T-helper 2 cell (primary cell): ENCODE results near the gene SLC24A3.

ENCODE experiments used
- DNase-seq, 5 experiments: peaks; one replicate each; pipeline versions ENCODE4 v3.0.0 to v3.0.0-alpha.2; 2012 to 2022

Gene SLC24A3

DNA sequence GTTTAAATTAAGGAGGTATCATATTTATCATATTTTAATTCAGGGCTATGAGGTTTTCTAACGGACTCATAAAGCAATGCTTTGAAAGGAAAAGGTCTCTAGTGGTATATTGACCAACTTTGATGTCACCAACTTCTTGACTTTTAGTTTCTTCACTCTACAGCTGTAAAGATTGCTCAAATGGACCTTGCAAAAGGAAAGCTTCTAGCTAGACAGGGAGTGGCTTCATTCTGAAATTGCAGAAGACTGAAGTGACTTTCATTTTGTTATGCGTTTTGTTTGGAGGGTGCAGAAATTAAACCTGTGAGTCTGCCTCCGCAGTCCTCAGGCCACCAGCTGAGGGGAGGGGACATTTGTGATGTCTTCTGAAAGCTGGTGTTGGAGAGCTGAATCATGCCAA lies 95.7 kb downstream of the SLC24A3 start:
- DNase-seq = no peak

DNA sequence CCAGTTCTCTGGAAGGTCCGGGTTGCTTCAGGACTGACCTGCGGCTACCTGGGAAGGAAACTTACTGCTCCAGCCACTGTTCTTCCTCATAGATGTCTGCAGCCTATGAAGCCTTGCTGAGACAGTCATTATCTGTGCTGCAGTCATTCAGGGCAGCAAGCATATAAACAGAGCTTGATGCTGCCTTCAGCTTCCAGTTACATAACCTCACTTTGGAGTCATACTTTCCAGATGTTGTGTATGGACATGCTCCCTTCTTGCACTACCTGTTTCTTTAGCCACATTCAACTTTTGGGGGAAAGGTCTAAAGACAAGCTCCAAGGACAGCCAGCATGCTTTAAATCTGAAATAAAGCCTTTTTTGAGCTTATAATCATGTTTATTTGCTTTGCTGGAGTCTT lies 98.1 kb downstream of the SLC24A3 start:
- no peak for DNase-seq

- no peak for DNase-seq
Observed at GRCh38 chr20:19313342-19314069, 101.1 kb downstream of the SLC24A3 start.

- no peak for DNase-seq
Observed at GRCh38 chr20:19314621-19315020, 102.2 kb downstream of the SLC24A3 start.

DNA sequence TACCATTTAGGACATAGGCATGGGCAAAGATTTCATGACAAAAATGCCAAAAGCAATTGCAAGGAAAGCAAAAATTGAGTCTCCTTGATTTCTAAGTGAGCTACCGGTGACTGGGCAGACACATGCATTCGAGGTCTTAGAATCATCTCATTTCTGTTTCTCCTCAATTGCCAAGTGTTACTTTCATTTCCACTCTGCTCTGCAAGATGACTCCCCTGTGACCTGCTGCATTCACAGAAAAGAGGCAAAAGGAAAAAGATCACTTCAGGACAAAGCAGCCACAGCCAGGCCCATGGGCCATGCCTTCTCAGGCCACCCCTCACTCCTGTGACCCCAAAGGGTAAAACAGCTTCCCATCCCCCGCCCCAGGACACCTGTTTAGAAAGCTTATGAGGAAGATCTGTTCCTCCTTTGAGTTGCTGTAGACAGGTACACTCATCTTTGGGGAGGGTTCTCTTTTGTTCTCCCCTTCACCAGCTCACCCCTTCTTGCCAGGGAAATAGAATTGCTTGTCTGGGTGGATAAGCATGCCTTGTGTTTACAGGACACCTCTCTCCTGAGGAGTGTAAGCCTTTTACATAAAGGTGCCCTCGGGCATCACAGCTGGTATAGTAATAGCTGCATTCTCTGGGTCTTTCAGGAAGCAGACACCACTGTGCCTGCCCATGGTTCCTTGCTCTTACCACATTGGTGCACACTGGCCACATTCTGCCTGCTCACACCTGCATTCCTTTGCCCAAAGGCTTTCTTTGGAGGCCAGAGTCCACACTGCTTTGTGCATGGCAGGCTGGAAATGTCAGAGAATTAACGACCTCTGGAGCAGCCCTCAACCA lies 105.0 kb downstream of the SLC24A3 start:
- no peak for DNase-seq

DNA sequence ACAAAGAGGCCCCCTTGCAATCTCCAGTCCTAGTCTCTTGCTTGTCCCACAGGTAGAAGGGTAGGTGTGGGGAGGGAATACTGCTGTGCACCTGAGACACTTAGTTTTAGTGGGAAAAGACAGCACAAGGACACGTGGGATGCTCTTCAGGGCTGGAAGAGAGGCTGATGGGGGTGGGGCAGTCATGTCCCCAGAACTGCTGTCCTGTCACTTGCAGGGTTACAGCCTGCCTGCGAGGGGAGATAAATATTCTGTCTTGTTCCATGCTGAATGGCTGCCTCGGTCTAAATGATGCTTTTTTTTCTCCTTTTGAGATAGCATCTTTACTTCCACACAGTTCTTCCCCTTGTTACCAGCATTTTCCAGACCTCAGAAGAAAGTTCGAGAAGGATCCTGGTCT lies 106.2 kb downstream of the SLC24A3 start:
- no peak for DNase-seq

DNA sequence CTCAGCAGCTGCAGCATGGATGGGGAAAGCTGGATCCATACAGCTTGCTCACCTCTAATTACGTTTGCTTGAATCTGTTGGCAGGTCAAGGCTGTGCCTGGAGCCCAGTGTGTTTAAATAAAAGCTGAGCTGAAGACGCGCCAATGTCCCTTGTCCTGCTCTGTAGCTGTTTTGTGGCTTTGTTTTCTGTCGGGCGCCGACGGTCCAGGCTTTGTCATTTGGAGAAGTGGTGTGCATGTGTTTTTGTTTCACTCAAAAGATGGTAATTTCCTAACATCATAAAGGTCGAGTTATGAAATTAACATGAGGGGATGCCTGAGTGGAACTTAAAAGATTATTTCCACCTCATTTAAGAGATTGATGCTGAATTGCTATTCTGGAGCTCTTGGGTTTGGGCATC lies 107.6 kb downstream of the SLC24A3 start:
- DNase-seq = no peak

- no peak for DNase-seq
Observed at GRCh38 chr20:19321176-19321575, 108.7 kb downstream of the SLC24A3 start.

DNA sequence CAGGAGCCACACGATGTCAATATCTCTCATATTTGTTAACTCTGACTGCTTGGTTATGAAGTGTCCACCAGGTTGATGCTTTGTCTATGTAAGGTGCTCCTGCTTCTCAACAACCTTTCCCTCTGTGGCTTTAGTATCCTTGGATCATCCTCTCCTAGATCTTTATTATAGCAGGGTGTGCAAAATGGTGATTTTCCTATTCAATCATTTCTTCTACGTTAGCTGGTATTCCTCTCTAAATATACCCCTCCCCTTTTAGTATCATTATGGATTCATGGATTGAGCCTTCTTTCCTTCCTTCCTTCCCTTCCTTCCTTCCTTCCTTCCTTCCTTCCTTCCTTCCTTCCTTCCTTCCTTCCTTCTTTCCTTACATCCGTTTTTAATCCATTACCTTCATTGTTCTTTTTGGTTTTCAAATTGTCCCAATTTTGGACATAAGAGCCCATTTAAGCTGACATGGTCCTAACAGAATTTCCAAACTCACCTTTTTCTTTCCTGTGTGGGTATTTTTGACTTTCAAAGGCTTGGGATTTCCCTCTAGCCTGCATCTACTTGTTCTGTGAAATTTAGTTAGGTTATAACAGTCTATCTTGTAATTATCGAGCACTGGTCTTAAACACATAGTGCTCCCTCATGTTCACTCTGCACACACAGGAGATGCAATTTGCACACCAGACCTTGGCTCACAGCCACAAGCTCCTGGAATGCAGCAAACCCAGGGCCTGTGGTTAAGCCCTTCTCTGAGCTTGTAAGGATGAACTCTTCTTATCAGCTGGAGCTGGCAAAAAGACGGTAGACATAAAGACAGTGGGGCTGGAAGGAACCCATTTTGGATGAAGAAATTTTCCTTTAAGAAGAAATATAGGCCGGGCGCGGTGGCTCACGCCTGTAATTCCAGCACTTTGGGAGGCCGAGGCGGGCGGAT lies 109.9 kb downstream of the SLC24A3 start:
- DNase-seq = no peak

DNA sequence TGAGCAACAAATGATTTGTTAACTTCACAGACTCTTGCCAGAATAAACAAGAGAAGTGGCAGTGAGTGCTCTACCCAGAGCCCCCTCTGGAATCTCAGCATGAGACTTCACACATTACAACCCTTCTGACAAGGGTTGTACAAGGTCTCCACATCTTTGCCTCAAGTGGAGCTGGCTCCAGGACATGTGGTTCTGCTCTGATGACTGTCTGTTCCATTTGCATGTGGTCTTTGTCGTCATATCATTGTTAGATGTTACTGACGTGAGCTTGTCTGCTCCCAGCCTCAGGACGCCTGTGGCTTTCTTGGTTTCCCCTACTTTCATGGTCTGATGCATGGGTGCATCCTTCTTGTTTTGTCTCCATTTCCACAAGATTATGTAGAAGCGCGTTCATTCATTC lies 115.0 kb downstream of the SLC24A3 start:
- peak in 1 of 5 experiments; percentile 9 for DNase-seq

GRCh38 chr20:19328676-19329075 lies 116.2 kb downstream of the SLC24A3 start:
- DNase-seq = no peak

GRCh38 chr20:19330038-19330437 lies 117.6 kb downstream of the SLC24A3 start:
- DNase-seq = no peak

- no peak for DNase-seq
Observed at GRCh38 chr20:19330731-19331130, 118.3 kb downstream of the SLC24A3 start.

DNA sequence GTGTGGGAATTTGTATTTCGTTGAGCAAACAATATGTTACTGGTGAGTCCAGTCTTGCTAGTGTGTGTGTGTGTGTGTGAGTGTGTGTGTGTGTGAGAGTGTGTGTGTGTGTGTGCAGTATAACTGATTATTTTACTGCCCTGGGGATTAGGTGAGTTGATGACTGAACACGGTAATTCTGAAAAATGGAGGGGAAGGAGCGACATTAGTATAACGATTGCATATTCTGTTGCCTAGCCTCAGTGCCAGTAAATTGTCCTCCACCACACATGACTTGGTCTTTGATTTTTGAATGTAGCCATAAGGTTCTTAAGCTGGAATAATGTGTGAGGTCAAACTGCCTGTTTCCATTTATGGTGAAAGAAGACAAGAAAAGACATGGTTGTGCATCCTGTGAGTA lies 121.1 kb downstream of the SLC24A3 start:
- no peak for DNase-seq

- no peak for DNase-seq
Observed at GRCh38 chr20:19335341-19335740, 122.9 kb downstream of the SLC24A3 start.

GRCh38 chr20:19335916-19336315 lies 123.5 kb downstream of the SLC24A3 start:
- DNase-seq = no peak

DNA sequence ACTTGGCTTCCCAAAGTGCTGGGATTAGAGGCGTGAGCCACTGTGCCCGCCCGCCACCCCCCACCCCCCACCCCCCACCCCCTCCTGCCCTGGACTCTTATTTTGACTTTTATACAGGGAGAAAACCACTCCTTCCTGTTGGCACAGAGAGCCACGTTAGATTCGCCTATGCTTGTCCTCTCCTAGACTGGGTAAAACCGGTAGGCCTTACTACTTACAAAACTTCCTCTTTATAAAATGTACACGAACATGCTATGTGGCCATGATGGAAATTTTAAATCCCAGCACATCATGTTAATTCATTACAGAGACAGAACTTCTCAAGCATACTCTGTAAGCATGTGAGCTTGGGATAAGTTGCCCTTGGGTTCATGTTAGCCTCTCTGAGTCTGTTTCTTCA lies 124.2 kb downstream of the SLC24A3 start:
- no peak for DNase-seq

- no peak for DNase-seq
Observed at GRCh38 chr20:19338380-19338779, 125.9 kb downstream of the SLC24A3 start.

DNA sequence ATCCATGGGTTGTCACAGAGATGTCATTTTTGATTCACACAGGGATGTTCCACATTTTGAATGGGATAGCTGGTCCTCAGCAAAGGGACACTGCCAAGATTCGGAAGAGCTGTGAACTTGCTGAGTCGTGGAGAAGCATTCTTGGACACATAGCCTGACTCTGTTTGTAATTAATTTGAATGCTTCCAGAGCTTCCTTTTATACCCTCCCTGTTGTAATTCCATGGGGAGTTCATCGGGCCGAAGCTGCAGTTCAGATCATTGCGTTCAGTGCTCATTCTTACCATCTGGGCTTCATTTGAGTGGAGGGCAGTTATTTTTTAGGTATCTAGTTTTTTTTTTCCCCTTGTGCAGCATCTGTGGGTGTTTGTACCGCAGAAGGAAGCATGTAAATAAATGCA lies 126.5 kb downstream of the SLC24A3 start:
- no peak for DNase-seq

DNA sequence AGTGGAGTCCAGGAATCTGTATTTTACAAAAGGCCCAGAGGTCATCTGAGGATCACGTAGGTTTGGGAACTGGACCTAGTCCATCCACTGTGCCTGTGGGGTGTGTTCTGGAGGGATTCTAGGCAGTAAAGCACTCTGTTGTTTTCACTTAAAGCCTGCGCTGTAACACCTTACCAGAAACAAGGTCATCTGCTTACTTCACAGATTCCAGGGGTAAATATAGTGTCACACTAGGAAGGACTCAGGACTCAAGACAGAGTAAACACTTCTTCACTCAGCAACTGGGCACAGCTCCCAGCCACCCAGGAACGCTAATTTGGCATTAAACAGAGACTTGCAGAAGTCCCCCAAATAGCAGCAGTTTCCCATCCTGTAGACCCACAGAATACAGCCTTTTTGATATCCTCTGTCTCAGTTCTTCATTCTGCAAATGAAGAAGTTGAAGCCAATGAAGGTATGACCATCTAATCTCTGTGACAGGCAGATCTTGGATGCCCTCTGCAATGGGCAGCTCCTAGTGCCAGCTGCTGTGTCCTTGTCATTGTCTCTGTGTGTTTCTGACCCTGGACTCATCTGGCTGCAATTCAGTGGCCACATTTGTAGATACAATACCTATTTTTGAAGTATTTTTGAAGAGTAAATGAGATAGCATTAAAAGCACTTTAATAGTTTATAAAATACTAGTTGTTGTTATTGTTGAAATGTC lies 129.1 kb downstream of the SLC24A3 start:
- no peak for DNase-seq

DNA sequence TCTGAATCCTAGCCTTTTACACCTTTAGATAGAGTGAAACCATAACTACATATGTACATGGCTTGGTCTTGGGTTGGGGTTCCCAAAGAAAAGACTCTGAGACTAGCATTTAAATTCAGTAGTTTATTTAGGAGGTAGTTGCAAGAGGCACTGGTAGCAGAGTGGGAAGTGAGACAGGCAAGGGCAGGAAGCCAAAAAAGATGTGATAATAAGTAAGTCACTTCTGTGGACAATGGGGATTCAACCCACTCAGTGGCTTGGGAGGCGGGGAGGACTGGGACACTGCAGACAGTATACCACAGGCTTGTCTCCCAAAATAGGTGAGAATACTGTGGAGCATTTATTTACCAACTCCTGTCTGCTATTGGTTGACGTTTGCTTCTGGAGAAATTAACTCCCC lies 131.9 kb downstream of the SLC24A3 start:
- no peak for DNase-seq

DNA sequence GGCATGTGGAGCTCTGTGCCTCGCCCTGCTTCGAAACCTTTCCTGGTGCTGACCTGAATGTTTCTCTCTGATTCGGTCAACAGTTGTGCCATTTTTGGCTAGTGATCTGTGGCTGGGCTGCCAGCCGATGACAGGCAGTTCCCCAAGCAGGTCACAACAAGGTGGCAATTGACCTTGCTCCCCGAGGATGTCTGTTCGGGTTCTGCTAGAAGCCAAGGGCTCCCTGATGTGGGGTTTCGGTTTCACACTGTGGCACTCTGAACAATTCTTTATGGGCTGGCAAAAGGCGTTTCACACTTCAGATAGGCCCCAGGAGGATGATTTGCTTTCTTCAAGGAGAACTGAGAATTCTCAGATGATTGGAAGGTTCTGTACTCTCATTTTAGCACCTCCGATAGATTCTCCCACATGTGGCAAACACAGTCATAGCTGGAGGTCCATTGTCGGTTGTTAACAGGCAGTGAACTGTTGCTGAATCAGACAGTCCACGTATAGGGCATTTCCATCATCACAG lies 135.6 kb downstream of the SLC24A3 start:
- DNase-seq = no peak
